Stimulated activated naive CD4-positive, alpha-beta T cell (primary cell): Measurements from ENCODE around the gene BANF2.
"Not testable (repeated sequence)": the region's sequence is repeated elsewhere in the genome, so short reads cannot be mapped to it uniquely, and the experiment has no call there.

Experiments
- DNase-seq, 6 experiments: peaks; one replicate each; lab custom pipeline; 2025; lab: John Stamatoyannopoulos, UW

Gene BANF2

DNA sequence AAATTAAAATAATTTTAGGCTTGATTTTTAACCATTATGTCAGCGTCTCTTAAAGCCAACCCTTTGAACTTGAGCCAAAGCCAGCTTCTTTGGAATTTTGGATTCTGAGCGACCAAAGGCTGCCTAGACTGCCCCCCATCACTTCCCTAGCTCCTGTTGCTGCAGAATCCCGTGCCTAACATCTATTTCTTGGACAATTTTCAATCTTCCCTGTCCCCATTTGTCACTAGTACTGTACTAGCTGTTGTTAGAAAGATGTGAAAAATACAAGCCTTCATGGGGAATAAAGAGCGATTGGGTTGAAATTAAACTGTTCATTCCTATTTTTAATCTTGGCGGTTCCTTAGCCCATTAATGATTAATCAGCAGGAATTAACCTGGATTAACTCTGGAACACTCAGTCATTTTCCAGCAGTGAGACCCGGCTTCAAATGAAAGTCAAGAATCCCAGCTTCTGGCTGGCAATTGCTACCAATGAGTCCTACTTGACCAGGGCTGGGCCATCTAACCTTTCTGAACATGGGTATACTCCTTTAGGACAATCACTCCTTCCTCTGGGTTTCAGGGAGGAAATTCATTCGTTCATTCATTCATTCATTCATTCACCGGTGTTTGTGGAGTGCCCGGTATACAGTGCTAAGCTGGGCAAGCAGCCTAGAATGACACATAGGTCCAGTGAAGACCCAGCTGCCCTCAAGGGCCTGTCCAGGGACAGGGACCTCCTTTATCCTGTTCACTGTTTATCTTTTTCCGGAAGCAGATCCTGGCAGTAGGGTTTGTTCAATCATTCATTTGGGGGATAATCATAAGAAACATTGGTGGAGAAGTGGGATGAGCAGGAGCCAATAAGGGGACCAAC is 16.3 kb upstream of the BANF2 start:
- DNase-seq, result no peak

DNA sequence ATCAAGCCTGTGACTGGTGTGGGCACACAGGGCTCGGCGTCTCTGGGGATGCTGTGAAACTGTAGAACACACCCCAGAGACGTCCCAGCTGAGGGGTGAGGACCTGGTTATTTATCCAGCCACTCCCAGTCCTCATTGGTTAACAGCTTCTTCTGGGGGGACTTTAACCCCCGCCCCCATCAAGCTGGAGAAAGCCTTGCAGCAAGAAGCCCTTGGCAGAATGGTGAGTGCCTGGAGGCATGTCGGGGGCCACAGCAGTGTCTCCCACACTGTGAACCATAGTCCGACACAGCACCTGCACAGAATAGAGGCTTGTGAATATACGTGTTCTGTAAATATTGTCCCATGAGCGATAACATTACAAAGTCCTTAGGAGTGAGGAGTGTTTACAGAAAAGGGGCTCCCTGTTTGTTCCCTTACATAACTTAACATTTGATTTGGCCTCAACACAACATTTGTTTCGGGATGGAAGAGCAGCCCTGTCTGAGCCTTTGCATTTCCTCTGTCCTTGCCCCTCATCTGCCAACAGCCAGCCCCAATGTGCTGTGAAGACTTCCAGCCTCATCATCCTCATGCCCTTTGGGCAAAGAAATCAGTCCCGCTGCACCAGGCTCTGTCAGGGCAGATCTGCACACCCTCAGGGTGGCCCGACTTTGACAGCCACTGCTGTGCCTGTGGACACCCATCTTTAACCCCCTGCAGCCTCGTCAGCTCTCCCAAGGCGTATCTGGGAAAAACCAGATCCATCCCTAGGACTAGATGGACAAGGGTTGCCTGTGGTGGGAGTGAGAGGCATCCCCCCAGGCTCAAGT is 15.5 kb upstream of the BANF2 start:
- DNase-seq, result no peak

DNA sequence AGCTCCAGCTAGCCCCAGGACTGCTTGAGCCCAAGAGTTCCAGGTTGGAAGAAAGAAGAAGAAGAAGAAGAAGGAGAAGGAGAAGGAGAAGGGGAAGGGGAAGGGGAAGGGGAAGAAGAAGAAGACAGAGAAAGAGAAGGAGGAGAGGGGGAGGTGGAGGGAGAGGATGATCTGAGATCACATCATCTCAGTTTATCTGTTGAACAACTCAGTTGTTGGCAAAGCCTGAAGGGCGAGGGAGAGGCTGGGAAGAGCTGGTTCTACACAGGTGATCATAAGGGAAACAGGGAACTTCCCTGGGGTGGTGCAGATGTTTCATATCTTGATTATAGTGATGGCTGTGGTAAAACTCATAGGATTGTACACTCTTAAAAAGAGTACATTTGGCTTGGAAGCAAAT is 14.6 kb upstream of the BANF2 start:
- no peak for DNase-seq

DNA sequence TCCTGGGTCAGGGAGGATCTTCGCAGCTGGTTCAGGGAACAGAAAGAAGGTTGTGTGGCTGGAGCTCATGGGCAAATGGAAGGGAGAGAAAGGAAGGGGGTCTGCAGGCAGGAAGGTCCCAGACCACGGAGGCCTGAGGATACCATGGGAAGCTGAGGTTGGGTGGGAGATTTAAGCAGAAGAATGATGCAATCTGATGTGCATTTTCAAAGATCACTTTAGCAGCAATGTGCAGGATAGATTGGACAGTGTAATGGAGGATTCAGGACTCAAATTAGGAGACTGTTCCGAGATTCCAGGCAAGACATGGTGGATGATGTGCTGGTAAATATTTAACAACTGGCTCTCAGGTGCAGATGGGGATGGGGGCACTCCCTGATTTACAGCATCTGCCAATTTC is 12.0 kb upstream of the BANF2 start:
- no peak for DNase-seq

DNA sequence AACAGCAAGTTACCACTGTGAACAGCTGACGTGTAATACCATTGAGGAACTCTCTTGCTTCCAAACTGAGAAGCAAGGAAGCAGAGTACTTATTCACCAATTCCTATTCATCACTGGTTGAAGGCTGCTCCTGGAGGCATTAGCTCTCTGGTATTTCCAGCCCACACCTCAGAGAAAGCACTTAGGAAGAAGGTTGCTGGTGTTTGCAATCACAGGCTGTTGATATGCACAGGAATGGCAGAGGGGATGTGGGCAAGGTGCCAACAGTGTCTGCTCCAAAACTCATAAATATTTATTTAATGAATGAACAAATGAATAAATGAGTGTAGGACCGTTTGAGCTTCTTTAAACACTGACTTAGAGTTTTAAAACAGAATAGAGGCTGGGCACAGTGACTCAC is 10.8 kb upstream of the BANF2 start:
- DNase-seq, result no peak

DNA sequence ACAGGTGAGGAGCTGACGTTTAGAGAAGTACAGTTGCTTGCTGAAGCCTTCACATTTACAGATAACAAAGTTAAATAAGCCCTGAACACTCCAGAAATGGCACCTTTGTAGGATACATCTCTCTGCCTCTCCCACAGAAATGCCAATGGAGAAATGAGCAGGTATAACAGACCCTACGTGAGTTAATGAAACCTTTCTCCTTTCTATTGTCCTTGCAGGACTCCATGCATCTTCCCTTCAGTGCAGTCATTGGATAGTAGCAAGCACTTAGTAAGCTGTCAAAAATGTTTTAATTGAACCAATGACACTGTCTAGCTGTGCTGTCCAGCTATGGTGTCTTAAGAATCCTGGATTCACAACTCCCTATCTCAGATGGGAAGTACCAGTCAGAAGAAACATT is 9.6 kb upstream of the BANF2 start:
- DNase-seq, result no peak

DNA sequence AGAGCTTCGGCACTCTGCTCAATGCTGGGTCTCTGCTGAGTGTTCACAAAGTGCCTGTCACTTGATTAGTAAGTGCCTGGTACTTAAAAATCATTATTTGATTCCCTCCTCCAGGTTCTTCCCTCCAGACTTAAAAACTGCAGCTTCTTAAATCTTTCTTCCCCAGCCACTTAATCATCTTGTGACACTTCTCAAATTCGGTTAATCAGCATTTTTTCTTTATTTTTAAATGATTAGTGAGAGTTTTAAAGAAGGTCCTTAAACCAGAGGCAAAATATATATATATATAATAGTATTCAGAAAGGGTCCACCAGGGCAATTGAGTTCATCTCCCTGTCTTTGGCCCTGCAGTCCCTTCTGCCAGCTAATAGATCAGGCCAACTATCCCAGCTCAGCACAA is 8.0 kb upstream of the BANF2 start:
- DNase-seq, result no peak

DNA sequence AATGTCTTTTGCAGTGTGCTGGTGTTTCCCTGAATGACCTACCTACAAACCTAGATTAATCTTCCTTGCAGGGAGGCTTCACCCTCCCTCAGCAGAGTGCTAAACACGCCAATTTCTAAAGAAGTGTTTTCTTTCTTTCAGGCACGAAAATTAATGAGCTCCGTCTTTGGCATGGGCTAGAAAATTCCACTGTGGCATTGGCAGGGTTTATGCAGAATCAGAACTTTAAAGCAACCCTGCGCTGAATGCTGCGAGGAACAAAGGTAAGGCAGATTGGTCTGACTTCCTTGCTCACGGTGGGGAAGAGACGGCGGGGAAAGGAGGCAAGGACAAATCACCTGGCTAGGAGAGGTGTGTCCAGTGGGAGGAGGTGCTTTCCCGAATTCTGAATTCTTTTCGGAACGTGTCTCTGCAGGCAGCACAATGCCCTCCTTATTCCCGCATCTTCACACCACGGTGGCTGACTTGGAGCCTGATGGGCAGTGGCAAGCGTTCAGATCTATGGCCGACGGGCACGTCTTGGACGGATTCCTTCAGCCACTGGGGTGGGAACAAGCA is 6.2 kb upstream of the BANF2 start:
- no peak for DNase-seq

DNA sequence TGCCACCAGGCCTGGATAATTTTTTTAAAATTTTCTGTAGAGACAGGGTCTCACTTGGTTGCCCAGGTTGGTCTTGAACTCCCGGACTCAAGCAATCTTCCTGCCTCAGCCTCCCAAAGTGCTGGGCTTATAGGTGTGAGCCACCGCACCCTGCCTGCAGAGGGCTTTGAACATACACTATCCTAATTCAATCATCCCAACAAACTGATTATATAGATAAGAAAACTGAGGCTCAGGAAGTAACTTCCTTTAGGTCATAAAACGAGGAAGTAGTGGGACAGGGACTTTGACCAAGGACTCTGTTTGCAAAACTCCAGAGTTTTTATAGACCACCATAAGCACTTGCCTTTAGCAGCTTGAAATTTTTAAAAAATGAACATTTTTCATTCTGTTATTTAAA is 5.0 kb upstream of the BANF2 start:
- DNase-seq, result no peak

DNA sequence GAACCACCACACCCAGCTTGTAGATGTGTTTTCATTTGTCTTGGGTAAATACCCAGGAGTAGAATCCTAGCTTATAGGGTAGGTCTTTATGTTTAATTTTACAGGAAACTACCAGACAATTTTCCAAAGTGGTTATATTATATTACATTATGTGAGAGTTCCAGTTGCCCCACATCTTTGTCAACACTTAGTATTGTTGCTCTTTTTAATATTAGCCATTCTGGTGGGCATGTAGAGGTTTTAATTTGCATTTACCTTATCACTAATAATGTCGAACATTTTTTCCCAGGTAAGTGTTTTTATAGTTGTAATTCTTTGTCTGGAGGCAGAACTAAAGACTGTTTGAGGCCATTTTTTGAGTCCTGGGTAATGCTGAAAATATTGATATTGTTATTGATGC is 3.5 kb upstream of the BANF2 start:
- no peak for DNase-seq

DNA sequence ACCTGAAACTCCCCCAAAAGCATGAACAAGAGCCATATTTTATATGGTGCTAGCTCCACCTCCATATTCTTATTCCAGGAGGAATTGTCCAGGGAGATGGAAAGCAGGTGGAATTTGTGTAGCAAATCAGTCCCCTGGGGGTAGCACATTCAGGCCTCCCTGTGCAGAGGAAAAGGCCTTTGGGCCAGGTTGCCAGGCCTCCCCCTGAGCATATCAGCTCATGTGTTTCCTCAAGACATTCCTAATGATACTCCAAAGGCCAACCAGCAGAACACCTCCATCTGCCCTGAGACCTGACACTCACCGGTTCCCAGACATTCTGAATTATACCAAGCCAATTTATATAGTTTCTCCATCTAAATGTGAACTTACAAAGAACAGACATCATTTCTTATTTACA is 2.6 kb upstream of the BANF2 start:
- DNase-seq, result no peak

DNA sequence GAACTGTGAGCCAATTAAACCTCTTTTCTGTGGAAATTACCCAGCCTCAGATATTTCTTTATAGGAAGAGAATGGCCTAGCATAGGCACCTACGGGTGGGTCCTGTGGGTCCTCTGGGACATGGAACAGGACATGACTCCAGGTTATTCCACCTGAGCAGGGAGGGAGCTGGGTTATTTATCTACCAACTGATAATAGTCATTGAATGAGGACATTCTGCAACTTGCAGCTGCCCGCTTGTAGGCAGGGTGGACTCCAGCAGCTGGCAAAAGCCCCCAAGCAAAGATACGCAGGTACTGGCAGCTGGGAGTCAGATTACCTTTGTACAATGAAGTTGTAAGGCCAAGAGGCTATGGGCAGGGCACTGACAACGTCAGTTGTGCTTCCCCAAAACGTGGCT is 1.4 kb upstream of the BANF2 start:
- DNase-seq, result no peak

DNA sequence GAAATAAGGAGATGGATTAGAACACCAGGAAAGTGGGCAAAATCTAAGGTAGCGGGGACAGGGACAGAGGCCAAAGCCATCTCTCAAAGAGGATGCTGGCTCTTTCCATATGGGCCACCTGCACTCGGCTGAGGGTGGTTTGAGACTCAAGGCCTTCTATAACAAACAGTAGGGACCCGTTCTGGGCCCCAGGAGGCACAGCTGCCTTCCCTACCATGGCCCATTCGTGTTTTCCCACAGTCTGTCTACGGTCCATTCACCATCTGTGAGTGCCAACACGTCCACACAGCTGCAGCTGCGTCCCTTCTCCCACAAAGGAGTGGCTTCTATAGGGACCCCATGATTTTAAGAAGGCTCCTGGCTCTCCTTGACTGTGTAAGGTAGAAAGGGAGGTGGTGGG is 871 bp downstream of the BANF2 start:
- DNase-seq, result no peak

DNA sequence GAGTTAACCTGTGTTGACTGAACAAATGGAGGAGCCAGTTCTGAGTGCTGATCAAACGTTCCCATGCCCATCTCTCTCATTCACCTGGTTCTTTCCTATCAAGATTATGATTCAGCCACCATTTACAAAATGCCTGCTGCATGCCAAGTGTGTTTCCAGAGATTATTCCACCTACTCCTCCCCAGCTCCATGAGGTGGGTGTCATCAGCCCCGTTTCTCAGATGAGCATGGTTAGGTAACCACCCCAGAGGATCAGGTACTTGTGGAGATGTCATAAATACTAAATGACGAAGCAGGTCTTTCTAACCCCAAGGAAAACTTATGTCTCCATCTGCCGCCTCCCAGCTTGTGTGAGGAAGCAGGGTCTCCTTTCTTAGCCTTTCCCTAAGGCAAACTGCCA is 2.1 kb downstream of the BANF2 start:
- no peak for DNase-seq

DNA sequence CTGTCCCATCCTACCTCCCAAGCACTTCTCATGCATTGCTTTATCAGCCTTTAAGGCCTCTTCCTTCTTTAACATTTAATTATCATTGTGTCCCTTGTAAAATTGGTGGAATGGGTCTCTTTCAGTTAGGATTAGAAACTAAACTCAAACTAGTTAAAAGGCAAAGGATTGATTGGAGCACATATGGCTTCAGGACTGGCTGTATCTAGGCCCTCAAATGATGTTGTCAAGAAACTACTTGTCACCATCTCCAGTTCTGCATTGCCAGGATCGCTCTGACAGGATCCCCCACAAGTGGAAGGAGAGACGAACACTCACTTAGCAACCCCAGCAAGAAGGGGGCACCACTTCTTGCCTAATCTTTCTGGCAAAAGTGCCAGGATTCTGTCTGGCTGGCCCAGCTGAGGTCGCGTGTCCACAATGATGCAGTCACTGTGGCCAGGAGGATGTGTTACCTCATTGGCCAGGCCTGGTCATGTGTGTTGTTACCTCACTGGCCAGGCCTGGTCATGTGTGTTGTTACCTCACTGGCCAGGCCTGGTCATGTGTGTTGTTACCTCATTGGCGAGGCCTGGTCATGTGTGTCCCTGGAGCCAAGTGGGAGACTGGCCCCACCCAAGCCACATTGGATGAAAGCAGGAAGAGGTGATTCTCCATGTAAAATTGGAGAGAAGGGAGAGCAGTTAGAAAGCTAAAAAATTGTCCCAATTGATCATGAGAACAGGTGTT is 5.0 kb downstream of the BANF2 start:
- no peak for DNase-seq

DNA sequence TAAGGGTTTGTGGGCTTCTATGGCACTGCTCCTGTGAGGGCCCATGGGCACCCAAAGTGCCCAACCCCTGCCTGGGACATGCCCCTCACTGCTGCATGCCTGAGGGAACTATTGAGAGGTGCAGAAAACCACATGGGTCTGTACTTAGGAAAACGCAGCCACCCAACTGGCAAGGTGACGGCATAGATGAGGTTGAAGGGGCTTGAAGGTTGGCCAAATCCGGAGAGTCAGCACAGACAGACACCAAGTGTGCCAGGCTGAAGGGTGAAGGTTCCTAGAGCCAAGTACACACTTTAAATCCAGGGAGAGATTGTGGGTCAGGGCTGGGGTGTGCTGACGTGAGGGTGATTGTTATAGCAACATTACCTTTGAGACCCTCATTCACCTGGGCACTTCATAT is 6.2 kb downstream of the BANF2 start:
- no peak for DNase-seq

DNA sequence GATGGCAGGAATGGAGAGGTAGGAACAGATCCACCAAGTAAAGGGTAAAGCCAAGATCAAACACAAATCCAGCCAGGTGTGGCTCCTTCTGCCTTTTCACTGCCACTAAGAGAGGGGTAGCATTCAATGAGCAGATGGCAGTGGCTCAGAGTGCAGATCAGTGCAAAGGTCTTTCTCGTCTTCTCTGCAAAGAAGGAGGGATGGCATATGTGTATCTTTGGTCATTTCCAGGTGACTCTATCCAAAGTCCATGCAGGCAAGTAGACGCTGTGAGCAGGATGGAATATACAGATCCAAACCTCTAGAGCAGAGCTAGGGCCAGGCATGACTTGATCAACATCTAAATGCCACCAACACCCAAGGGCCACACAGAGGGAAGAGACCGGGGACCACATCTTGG is 6.9 kb downstream of the BANF2 start:
- DNase-seq, result no peak

DNA sequence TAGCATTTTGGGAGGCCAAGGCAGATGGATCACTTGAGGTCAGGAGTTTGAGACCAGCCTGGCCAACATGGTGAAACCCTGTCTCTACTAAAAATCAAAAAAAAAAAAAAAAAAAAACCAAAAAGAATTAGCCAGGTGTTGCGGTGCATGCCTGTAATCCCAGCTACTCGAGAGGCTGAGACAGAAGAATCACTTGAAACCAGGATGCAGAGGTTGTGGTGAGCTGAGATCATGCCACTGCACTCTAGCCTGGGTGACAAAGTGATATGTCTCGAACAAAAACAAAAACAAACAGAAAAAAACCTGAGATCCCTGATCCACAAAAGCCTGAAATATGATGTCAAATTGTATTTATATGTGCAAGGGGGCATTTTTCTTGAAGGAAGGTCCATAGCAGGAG is 8.2 kb downstream of the BANF2 start:
- DNase-seq, result not testable (repeated sequence)

DNA sequence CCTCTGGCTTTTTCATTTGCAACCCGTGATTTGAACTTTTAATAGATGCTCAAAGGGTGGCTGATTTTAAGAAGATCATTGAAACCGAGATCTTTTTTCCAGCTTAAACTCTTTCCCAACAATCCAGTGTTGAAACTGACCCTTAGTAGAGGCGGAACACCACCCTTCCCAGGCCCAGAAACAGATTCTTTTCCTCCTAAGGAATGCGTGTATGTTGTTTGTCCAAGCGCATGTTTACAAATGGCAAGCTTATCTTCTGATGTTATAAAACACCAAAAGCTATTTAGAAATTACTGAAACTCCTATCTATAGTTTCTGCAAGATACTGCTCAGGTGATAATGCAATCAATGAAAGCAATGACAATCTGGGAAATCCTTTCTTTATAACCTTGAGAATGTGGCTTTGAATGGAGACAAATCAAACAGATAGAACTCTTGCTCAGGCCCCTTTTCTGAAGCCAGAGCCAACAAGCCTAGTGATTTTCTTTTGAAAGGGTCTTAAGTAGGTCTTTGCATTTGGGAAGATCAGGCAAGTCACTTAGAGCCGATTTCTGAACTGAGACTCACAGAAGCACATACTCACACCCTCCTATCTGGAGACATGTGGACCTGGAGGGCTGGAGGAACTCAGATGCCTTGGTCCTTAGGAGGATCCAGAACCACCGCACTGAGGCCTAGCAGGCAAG is 9.1 kb downstream of the BANF2 start:
- DNase-seq, result no peak

DNA sequence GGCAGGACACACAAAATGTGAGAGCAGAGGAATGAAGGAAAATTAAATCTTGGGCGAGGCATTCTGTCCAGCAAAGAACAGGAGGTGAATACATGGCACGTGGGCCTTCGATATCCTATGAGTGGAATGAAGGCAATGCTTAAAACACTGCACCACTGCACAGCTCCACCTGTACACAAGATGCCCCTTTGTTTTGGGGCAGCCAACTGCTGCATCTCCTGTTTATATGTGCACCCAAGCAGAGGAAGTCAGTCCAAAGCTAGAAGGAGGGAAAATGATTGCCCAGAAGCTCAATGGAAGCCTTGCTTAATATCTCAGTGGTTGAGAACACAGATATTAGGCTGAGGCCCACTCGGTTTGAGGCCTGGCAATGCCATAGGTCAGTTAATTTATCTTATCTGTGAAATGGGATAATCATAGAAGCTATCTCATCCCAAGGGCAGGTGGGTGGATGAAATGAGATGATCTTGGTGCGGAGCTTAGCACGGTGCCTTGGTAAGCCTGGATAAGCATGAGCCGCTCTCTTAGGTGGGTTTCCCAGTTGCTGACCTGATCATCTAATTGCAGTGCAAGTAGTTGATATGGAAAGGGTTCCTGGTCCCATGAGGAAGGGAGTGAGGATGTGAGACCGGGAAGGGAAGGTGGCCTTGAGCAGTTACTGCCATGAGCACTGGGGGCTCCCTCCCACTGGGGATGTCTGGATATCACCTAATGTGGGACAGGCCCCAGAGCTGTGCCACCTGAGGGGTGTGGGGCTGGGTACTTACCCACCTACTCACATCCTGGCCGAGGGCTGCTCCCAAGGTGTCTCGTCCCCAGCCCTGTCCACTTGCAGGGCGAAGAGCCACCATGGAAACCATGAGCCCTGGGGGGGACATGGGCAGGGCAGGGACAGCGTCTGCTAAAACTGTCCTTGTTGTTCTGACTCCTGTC is 9.9 kb downstream of the BANF2 start:
- DNase-seq, result no peak
